CD4-positive, alpha-beta T cell (primary cell): ENCODE results near the gene BCHE. TPM values are rescaled to one million over a fixed set of nuclear protein-coding genes. Genes with fewer than 3 reads are reported as not detected.

Source experiments
- ATAC-seq: fragments of 200-7000 bp; cut with Tn5 transposase; one replicate; pipeline ENCODE4 v1.10.0; 2022; ENCODE audit warnings: mild to moderate bottlenecking; ENCODE audit not compliant: poor library complexity
- CTCF ChIA-PET: fragments of 350-600 bp; sonication (Branson Sonifier 250); formaldehyde crosslinking; loops from one replicate; lab custom pipeline; 2021; ENCODE audit warnings: antibody characterized with exemption, inconsistent platforms; lab: Charles Lee
- POLR2A ChIA-PET: fragments of 350-600 bp; sonication (Branson Sonifier 250); formaldehyde crosslinking; loops from one replicate; lab custom pipeline; 2021; ENCODE audit warnings: antibody characterized with exemption, inconsistent platforms; lab: Charles Lee
- DNase-seq, 14 experiments: peaks; one replicate each; pipeline ENCODE4 v3.0.0-alpha.2; 2013 to 2020; ENCODE audit warnings: mixed read lengths in 2 of 14
- H3K27ac ChIP-seq, 2 donors: one replicate each; pipeline versions ENCODE4 v1.5.1 to v1.7.0; 2013; ENCODE audit warnings: low read length in 2 of 2, low read depth in 1 of 2, mild to moderate bottlenecking in 1 of 2
- H3K27me3 ChIP-seq, 2 experiments: 1 replicate in 1 of 2; 2 replicates in 1 of 2; pipeline versions ENCODE4 v1.6.1 to v1.7.0; 2013; ENCODE audit warnings: low read length in 2 of 2, control low read depth in 1 of 2, mild to moderate bottlenecking in 1 of 2, moderate library complexity in 1 of 2; ENCODE audit not compliant: insufficient read depth in 2 of 2, control insufficient read depth in 1 of 2
- H3K36me3 ChIP-seq: one replicate; pipeline ENCODE4 v1.6.1; 2013; ENCODE audit warnings: low read length, control low read depth; ENCODE audit not compliant: insufficient read depth
- H3K4me1 ChIP-seq: one replicate; pipeline ENCODE4 v1.6.1; 2013; ENCODE audit warnings: low read length, control low read depth; ENCODE audit not compliant: insufficient read depth
- H3K4me3 ChIP-seq: one replicate; pipeline ENCODE4 v1.5.1; 2013; ENCODE audit warnings: mild to moderate bottlenecking, low read length, moderate library complexity
- H3K9me3 ChIP-seq, 2 experiments: 1 replicate in 1 of 2; 2 replicates in 1 of 2; pipeline versions ENCODE4 v1.6.1 to v1.7.0; 2013; ENCODE audit warnings: low read length in 2 of 2, mild to moderate bottlenecking in 2 of 2, control low read depth in 1 of 2, moderate library complexity in 1 of 2; ENCODE audit not compliant: control insufficient read depth in 1 of 2, insufficient read depth in 1 of 2
- H3K27ac Mint-ChIP-seq: one replicate; pipeline ENCODE4 v1.8.0; 2020; ENCODE audit warnings: mixed read lengths
- H3K27me3 Mint-ChIP-seq: one replicate; pipeline ENCODE4 v1.8.0; 2021; ENCODE audit warnings: mixed read lengths
- H3K36me3 Mint-ChIP-seq: one replicate; pipeline ENCODE4 v1.8.0; 2021; ENCODE audit warnings: low read depth, mixed read lengths
- H3K4me1 Mint-ChIP-seq: one replicate; pipeline ENCODE4 v1.8.0; 2021; ENCODE audit warnings: low read depth, mixed read lengths
- H3K4me3 Mint-ChIP-seq: one replicate; pipeline ENCODE4 v1.8.0; 2020; ENCODE audit warnings: mild to moderate bottlenecking, mixed read lengths
- H3K9me3 Mint-ChIP-seq: one replicate; pipeline ENCODE4 v1.8.0; 2020; ENCODE audit warnings: mixed read lengths
- CTCF ChIP-seq: fragments of 200-600 bp; IDR thresholded peaks from one replicate; pipeline ENCODE4 v1.8.0; 2022; ENCODE audit warnings: antibody characterized with exemption, mild to moderate bottlenecking
- intact Hi-C, 2 experiments: fragments of 100-400 bp; cut with DNase I in 1 of 2; cut with micrococcal nuclease in 1 of 2; formaldehyde crosslinking; loops; one replicate each; pipeline versions ENCODE4 v1.15.1 to v1.9.0; 2023 to 2025; cut with DNase I, micrococcal nuclease
- total RNA-seq, 174 experiments: library from RNA in 2 of 174; stranded (reverse) in 2 of 174; gene quantifications; one replicate each; pipeline ENCODE4 v1.2.3 and lab custom pipeline; 2021 to 2026

Gene BCHE
- total RNA-seq, 2 experiments from 2014 or later, result not detected

GRCh38 chr3:165754219-165755007 is 82.8 kb downstream of the BCHE start:
- Mint-ChIP-seq H3K4me3 (no peak overlapping the region), H3K4me1 (no peaks in the 10 kb centered on the region), H3K27me3 (no peaks in the 10 kb centered on the region), H3K9me3 (peaks cover 7% of the 10 kb centered on the region), H3K36me3 (no peaks in the 10 kb centered on the region), H3K27ac (no peak overlapping the region)
- ChIA-PET CTCF (no interaction called here), POLR2A (no interaction called here)
- no peaks in the 10 kb centered on the region for H3K36me3 ChIP-seq
- no peak overlapping the region for H3K27ac ChIP-seq
- H3K4me3 ChIP-seq, result no peak overlapping the region
- no peaks in the 10 kb centered on the region for H3K4me1 ChIP-seq
- DNase-seq (no peak), ATAC-seq (no peak)
- H3K27me3 ChIP-seq, result no peaks in the 10 kb centered on the region
- intact Hi-C loops, result no loop called here
- no peak for TF ChIP-seq CTCF
- peaks cover 3 to 6% of the 10 kb centered on the region in 2 experiments for H3K9me3 ChIP-seq

- Mint-ChIP-seq H3K9me3 (peaks cover 7% of the 10 kb centered on the region), H3K4me1 (no peaks in the 10 kb centered on the region), H3K36me3 (no peaks in the 10 kb centered on the region), H3K27ac (no peak overlapping the region), H3K27me3 (no peaks in the 10 kb centered on the region), H3K4me3 (no peak overlapping the region)
- Histone ChIP-seq H3K4me3 (no peak overlapping the region), H3K27ac (no peak overlapping the region), H3K9me3 (peaks cover 0 to 9% of the 10 kb centered on the region in 2 experiments), H3K27me3 (no peaks in the 10 kb centered on the region), H3K36me3 (no peaks in the 10 kb centered on the region), H3K4me1 (no peaks in the 10 kb centered on the region)
- no peak for ATAC-seq
- DNase-seq, result no peak
- CTCF ChIA-PET, result no interaction called here
- no peak for TF ChIP-seq CTCF
- intact Hi-C loops, result no loop called here
- POLR2A ChIA-PET, result no interaction called here
Observed at GRCh38 chr3:165753560-165753959, 83.7 kb downstream of the BCHE start.

- Mint-ChIP-seq H3K27ac (no peak overlapping the region), H3K27me3 (no peaks in the 10 kb centered on the region), H3K4me1 (no peaks in the 10 kb centered on the region), H3K36me3 (no peaks in the 10 kb centered on the region), H3K9me3 (peaks cover 9% of the 10 kb centered on the region), H3K4me3 (no peak overlapping the region)
- Histone ChIP-seq H3K9me3 (peaks cover 0 to 9% of the 10 kb centered on the region in 2 experiments), H3K27me3 (no peaks in the 10 kb centered on the region), H3K4me3 (no peak overlapping the region), H3K36me3 (no peaks in the 10 kb centered on the region), H3K27ac (no peak overlapping the region), H3K4me1 (no peaks in the 10 kb centered on the region)
- intact Hi-C loops, result no loop called here
- ATAC-seq, result no peak
- no peak for DNase-seq
- CTCF ChIA-PET, result no interaction called here
- TF ChIP-seq CTCF, result no peak
- POLR2A ChIA-PET, result no interaction called here
Observed at GRCh38 chr3:165751637-165752036, 85.6 kb downstream of the BCHE start.
